Natural killer cell (primary cell): Measurements from ENCODE around the gene TSPAN13. TPM values are rescaled to one million over a fixed set of nuclear protein-coding genes. Genes with fewer than 3 reads are reported as not detected.

ENCODE experiments used
- ATAC-seq, 3 donors: fragments of 150-1000 bp in 2 of 3; fragments of 200-7000 bp in 1 of 3; cut with Tn5 transposase; 1 replicate in 1 of 3; 2 replicates in 2 of 3; pipeline ENCODE4 v1.10.0; 2021; ENCODE audit warnings: mild to moderate bottlenecking in 2 of 3, moderate library complexity in 2 of 3
- DNase-seq, 2 donors: peaks; one replicate each; pipeline versions ENCODE4 v3.0.0 to v3.0.0-alpha.2; 2013 to 2021; ENCODE audit warnings: mixed read lengths in 1 of 2
- H3K27ac ChIP-seq: one replicate; pipeline ENCODE4 v1.5.1; 2013; ENCODE audit warnings: mild to moderate bottlenecking, low read length
- H3K27me3 ChIP-seq: one replicate; pipeline ENCODE4 v1.6.1; 2013; ENCODE audit warnings: low read length; ENCODE audit not compliant: control insufficient read depth, insufficient read depth
- H3K36me3 ChIP-seq: one replicate; pipeline ENCODE4 v1.6.1; 2013; ENCODE audit warnings: low read length; ENCODE audit not compliant: control insufficient read depth, insufficient read depth
- H3K4me1 ChIP-seq: one replicate; pipeline ENCODE4 v1.6.1; 2013; ENCODE audit warnings: low read length; ENCODE audit not compliant: control insufficient read depth, insufficient read depth
- H3K4me3 ChIP-seq: one replicate; pipeline ENCODE4 v1.5.1; 2013; ENCODE audit warnings: low read length
- H3K9me3 ChIP-seq: one replicate; pipeline ENCODE4 v1.6.1; 2013; ENCODE audit warnings: low read length; ENCODE audit not compliant: control insufficient read depth, insufficient read depth
- H3K27ac Mint-ChIP-seq, 2 donors: one replicate each; pipeline ENCODE4 v1.8.0; 2022; ENCODE audit warnings: mild to moderate bottlenecking in 2 of 2, mixed read lengths in 2 of 2, moderate library complexity in 1 of 2
- H3K27me3 Mint-ChIP-seq, 2 donors: one replicate each; pipeline ENCODE4 v1.8.0; 2022; ENCODE audit warnings: low read depth in 2 of 2, mixed read lengths in 2 of 2
- H3K36me3 Mint-ChIP-seq: one replicate; pipeline ENCODE4 v1.8.0; 2022; ENCODE audit warnings: mixed read lengths
- H3K4me1 Mint-ChIP-seq, 2 donors: one replicate each; pipeline ENCODE4 v1.8.0; 2022; ENCODE audit warnings: mixed read lengths in 2 of 2
- H3K4me3 Mint-ChIP-seq: one replicate; pipeline ENCODE4 v1.8.0; 2022; ENCODE audit warnings: mild to moderate bottlenecking, moderate library complexity, mixed read lengths
- H3K9me3 Mint-ChIP-seq, 2 donors: one replicate each; pipeline ENCODE4 v1.8.0; 2022; ENCODE audit warnings: mixed read lengths in 2 of 2
- CTCF ChIP-seq: fragments of 200-600 bp; IDR thresholded peaks from one replicate; pipeline ENCODE4 v1.8.0; 2022; ENCODE audit warnings: antibody characterized with exemption
- WGBS: methylation state at CpG from one replicate; pipeline ENCODE4 v1.1.7; 2013; ENCODE audit warnings: missing lambda C conversion rate; ENCODE audit not compliant: insufficient coverage; 5-methylcytosine and 5-hydroxymethylcytosine counted together
- intact Hi-C: fragments of 100-400 bp; cut with micrococcal nuclease; formaldehyde crosslinking; loops from one replicate; pipeline ENCODE4 v1.14.2; 2022
- total RNA-seq, 4 donors: library from RNA; stranded (reverse); fragments of 120-200 nt in 1 of 4; gene quantifications; one replicate each; pipeline versions ENCODE4 v1.2.3 to v1.2.4, GENCODE V29; 2013 to 2022

Gene TSPAN13
- total RNA-seq, 3 donors from 2014 or later (not counting 1 experiment from before 2014, with no cell fraction given) = 1.4 to 2.3 (median 1.8) TPM

GRCh38 chr7:16710651-16711050 lies 42.9 kb upstream of the TSPAN13 start:
- H3K9me3 ChIP-seq = no peaks in the 10 kb centered on the region
- H3K4me1 ChIP-seq = no peaks in the 10 kb centered on the region
- Mint-ChIP-seq H3K4me3 (no peak overlapping the region), H3K27ac (no peak overlapping the region), H3K27me3 (no peaks in the 10 kb centered on the region), H3K4me1 (no peaks in the 10 kb centered on the region), H3K36me3 (no peaks in the 10 kb centered on the region), H3K9me3 (no peaks in the 10 kb centered on the region)
- intact Hi-C loops = no loop called here
- no peak overlapping the region for H3K27ac ChIP-seq
- DNase-seq (no peak), ATAC-seq (no peak)
- H3K36me3 ChIP-seq = peaks cover 5% of the 10 kb centered on the region
- WGBS = 100% methylated on average over 1 of the region's 4 CpGs
- no peak for TF ChIP-seq CTCF
- no peaks in the 10 kb centered on the region for H3K27me3 ChIP-seq
- H3K4me3 ChIP-seq = no peak overlapping the region

GRCh38 chr7:16711730-16712129 lies 41.8 kb upstream of the TSPAN13 start:
- no peaks in the 10 kb centered on the region for H3K27me3 Mint-ChIP-seq
- Histone ChIP-seq H3K4me1 (no peaks in the 10 kb centered on the region), H3K9me3 (no peaks in the 10 kb centered on the region), H3K36me3 (peaks cover 3% of the 10 kb centered on the region), H3K27ac (no peak overlapping the region), H3K4me3 (no peak overlapping the region), H3K27me3 (no peaks in the 10 kb centered on the region)
- H3K9me3 Mint-ChIP-seq = no peaks in the 10 kb centered on the region
- no peak for DNase-seq
- TF ChIP-seq CTCF = no peak
- H3K4me3 Mint-ChIP-seq = no peak overlapping the region
- H3K27ac Mint-ChIP-seq = no peak overlapping the region
- no peaks in the 10 kb centered on the region for H3K36me3 Mint-ChIP-seq
- ATAC-seq = no peak
- no peaks in the 10 kb centered on the region for H3K4me1 Mint-ChIP-seq
- intact Hi-C loops = no loop called here
- WGBS = 92% methylated on average over 2 of the region's 4 CpGs

GRCh38 chr7:16712916-16713315 lies 40.6 kb upstream of the TSPAN13 start:
- H3K4me1 ChIP-seq = no peaks in the 10 kb centered on the region
- WGBS = 86% methylated on average over 4 of the region's 4 CpGs
- no peaks in the 10 kb centered on the region for H3K27me3 ChIP-seq
- TF ChIP-seq CTCF = no peak
- H3K9me3 ChIP-seq = no peaks in the 10 kb centered on the region
- H3K4me3 ChIP-seq = no peak overlapping the region
- H3K36me3 Mint-ChIP-seq = no peaks in the 10 kb centered on the region
- no peaks in the 10 kb centered on the region for H3K4me1 Mint-ChIP-seq
- no peaks in the 10 kb centered on the region for H3K9me3 Mint-ChIP-seq
- no peak for DNase-seq
- H3K4me3 Mint-ChIP-seq = no peak overlapping the region
- H3K36me3 ChIP-seq = no peaks in the 10 kb centered on the region
- H3K27me3 Mint-ChIP-seq = no peaks in the 10 kb centered on the region
- H3K27ac ChIP-seq = no peak overlapping the region
- no peak for ATAC-seq
- no peak overlapping the region for H3K27ac Mint-ChIP-seq
- intact Hi-C loops = no loop called here

GRCh38 chr7:16715928-16716327 lies 37.6 kb upstream of the TSPAN13 start:
- Mint-ChIP-seq H3K4me1 (no peaks in the 10 kb centered on the region), H3K27ac (no peak overlapping the region), H3K36me3 (no peaks in the 10 kb centered on the region), H3K4me3 (no peak overlapping the region), H3K9me3 (no peaks in the 10 kb centered on the region), H3K27me3 (no peaks in the 10 kb centered on the region)
- DNase-seq (no peak), ATAC-seq (no peak)
- intact Hi-C loops = no loop called here
- Histone ChIP-seq H3K36me3 (no peaks in the 10 kb centered on the region), H3K4me1 (no peaks in the 10 kb centered on the region), H3K27me3 (no peaks in the 10 kb centered on the region), H3K27ac (no peak overlapping the region), H3K4me3 (no peak overlapping the region), H3K9me3 (no peaks in the 10 kb centered on the region)
- TF ChIP-seq CTCF = no peak
